ENCODE results near the gene MAGI3. TPM values are rescaled to one million over a fixed set of nuclear protein-coding genes. Genes with fewer than 3 reads are reported as not detected.

Gene MAGI3
- total and polyA plus RNA-seq, 2 donors (not counting 1 experiment from before 2014, with no cell fraction given): 5.1 to 9.2 TPM

DNA sequence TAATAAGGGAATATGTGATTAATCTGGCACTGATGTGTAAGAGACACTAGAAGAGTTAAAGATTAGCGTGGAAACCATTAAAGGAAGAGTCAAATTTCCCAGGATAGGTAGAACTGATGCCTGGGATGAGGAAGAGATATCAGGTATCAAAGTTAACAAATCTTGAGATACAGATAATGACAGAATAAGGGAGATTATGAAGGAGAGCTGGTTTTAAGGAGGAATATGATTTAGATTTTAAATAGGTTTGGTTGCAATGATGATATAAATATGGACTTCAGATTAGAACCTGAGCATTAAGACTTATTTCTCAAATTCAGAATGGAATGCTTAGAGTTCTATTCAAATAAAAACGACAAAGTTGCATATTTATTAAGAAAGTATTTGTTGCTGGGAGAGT, 26.2 kb downstream of the MAGI3 start:
- no peak overlapping the region for H3K4me2 ChIP-seq (ENCODE audit: extremely low read depth, insufficient read depth, low read length)
- no peaks in the 10 kb centered on the region for H3K36me3 ChIP-seq (ENCODE audit: control insufficient read depth, insufficient read depth, low read length)
- no peaks in the 10 kb centered on the region for H4K20me1 ChIP-seq (ENCODE audit: control insufficient read depth, extremely low read depth, insufficient read depth, low read length)
- H3K27ac ChIP-seq (ENCODE audit: insufficient read depth, low read length): no peak overlapping the region
- H3K79me2 ChIP-seq (ENCODE audit: control insufficient read depth, insufficient read depth, low read length): no peaks in the 10 kb centered on the region
- H3K4me1 ChIP-seq (ENCODE audit: control insufficient read depth, extremely low read depth, insufficient read depth, low read length): no peaks in the 10 kb centered on the region
- H3K4me3 ChIP-seq (replicated peaks in 1 of 4; ENCODE audit: control extremely low read depth in 1 of 4, insufficient read depth in 1 of 4, low read depth in 3 of 4, low read length in 4 of 4): no peak overlapping the region
- H3K27me3 ChIP-seq (ENCODE audit: control insufficient read depth, insufficient read depth, low read length): no peaks in the 10 kb centered on the region
- H3K9ac ChIP-seq (ENCODE audit: insufficient read depth, low read length): no peak overlapping the region
- no peak overlapping the region for H2AFZ ChIP-seq (ENCODE audit: low read length)
- TF ChIP-seq, protein P1, sequence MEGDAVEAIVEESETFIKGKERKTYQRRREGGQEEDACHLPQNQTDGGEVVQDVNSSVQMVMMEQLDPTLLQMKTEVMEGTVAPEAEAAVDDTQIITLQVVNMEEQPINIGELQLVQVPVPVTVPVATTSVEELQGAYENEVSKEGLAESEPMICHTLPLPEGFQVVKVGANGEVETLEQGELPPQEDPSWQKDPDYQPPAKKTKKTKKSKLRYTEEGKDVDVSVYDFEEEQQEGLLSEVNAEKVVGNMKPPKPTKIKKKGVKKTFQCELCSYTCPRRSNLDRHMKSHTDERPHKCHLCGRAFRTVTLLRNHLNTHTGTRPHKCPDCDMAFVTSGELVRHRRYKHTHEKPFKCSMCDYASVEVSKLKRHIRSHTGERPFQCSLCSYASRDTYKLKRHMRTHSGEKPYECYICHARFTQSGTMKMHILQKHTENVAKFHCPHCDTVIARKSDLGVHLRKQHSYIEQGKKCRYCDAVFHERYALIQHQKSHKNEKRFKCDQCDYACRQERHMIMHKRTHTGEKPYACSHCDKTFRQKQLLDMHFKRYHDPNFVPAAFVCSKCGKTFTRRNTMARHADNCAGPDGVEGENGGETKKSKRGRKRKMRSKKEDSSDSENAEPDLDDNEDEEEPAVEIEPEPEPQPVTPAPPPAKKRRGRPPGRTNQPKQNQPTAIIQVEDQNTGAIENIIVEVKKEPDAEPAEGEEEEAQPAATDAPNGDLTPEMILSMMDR (conservative IDR thresholded peaks at IDR 0.05 in 1 of 2, IDR thresholded peaks at IDR 0.05 in 1 of 2; ENCODE audit: low read depth in 1 of 2, low read length in 2 of 2): no peak
- no peak for TF ChIP-seq EZH2 (IDR thresholded peaks at IDR 0.05; ENCODE audit: low read length, missing control alignments)
- H3K9me3 ChIP-seq (ENCODE audit: control insufficient read depth, insufficient read depth, low read depth, low read length): no peaks in the 10 kb centered on the region
- DNase-seq (ENCODE audit: low read depth in 2 of 2): no peak

DNA sequence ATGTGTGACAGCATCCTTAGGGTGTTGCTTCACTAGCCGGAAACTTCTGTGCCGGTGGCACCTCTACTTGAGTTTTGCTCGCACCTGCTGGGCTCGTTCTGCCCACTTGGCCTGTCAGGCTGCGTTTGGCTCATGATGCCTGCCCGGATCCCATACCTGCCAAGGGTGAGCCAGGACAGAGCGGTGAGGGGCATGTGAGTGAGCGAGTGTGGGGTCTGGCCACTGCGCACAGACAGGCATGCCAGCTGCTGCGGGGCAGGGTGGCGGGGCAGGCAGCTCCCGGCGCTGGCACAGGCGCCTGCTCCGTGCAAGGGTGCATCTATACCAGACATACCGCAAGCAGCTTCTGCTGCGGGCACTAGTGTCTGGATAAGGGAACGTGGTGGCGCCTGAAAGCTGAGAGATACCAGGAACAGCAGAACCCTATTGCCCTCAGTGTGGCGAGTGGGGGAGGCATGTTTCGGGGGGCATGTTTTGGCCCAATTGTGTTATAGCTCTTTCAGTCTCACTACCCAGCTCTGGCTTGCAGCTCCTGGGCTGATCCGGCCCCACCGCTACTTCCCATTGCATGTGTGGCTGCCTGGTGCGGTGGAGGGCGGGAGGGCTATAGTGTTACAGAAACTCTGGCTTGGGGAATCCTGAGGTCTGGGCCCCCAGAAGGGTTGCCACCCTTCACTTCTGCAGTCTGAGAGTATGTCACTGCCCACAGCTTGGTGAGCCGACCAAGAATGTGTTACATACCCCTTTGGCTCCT, 32.2 kb downstream of the MAGI3 start:
- Histone ChIP-seq H3K27ac (ENCODE audit: insufficient read depth, low read length) (no peak overlapping the region), H3K4me3 (replicated peaks in 1 of 4; ENCODE audit: control extremely low read depth in 1 of 4, insufficient read depth in 1 of 4, low read depth in 3 of 4, low read length in 4 of 4) (no peak overlapping the region), H2AFZ (ENCODE audit: low read length) (no peak overlapping the region), H4K20me1 (ENCODE audit: control insufficient read depth, extremely low read depth, insufficient read depth, low read length) (no peaks in the 10 kb centered on the region), H3K79me2 (ENCODE audit: control insufficient read depth, insufficient read depth, low read length) (no peaks in the 10 kb centered on the region), H3K9ac (ENCODE audit: insufficient read depth, low read length) (no peak overlapping the region), H3K4me2 (ENCODE audit: extremely low read depth, insufficient read depth, low read length) (no peak overlapping the region), H3K27me3 (ENCODE audit: control insufficient read depth, insufficient read depth, low read length) (no peaks in the 10 kb centered on the region), H3K4me1 (ENCODE audit: control insufficient read depth, extremely low read depth, insufficient read depth, low read length) (no peaks in the 10 kb centered on the region), H3K36me3 (ENCODE audit: control insufficient read depth, insufficient read depth, low read length) (no peaks in the 10 kb centered on the region), H3K9me3 (ENCODE audit: control insufficient read depth, insufficient read depth, low read depth, low read length) (no peaks in the 10 kb centered on the region)
- DNase-seq (ENCODE audit: low read depth in 2 of 2): no peak
- TF ChIP-seq, protein P1 (conservative IDR thresholded peaks at IDR 0.05 in 1 of 2, IDR thresholded peaks at IDR 0.05 in 1 of 2; ENCODE audit: low read depth in 1 of 2, low read length in 2 of 2): no peak
- no peak for TF ChIP-seq EZH2 (IDR thresholded peaks at IDR 0.05; ENCODE audit: low read length, missing control alignments)

DNA sequence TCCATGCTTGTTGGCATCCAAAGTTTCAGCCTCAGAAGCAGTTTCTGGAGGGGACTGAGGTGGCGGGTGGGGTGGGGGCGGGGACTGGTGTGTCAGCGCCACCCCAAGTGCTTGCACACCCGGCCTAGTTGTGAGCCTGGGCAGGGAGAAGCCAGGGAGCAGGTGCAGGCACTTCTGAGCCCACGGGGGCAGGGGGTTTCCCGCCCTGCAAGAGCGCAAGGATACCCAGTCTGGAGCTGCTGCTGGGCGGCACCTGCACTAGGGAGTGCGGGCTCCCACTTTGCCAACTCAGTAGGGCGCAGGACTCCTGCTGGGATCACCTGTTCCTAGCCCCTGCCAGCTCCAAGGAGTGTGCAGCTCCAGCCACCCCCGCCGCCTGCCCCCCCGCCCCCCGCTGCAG, 33.5 kb downstream of the MAGI3 start:
- no peaks in the 10 kb centered on the region for H3K27me3 ChIP-seq (ENCODE audit: control insufficient read depth, insufficient read depth, low read length)
- TF ChIP-seq, protein P1 (conservative IDR thresholded peaks at IDR 0.05 in 1 of 2, IDR thresholded peaks at IDR 0.05 in 1 of 2; ENCODE audit: low read depth in 1 of 2, low read length in 2 of 2): no peak
- H3K27ac ChIP-seq (ENCODE audit: insufficient read depth, low read length): no peak overlapping the region
- no peaks in the 10 kb centered on the region for H4K20me1 ChIP-seq (ENCODE audit: control insufficient read depth, extremely low read depth, insufficient read depth, low read length)
- no peaks in the 10 kb centered on the region for H3K36me3 ChIP-seq (ENCODE audit: control insufficient read depth, insufficient read depth, low read length)
- H3K9ac ChIP-seq (ENCODE audit: insufficient read depth, low read length): no peak overlapping the region
- no peak for DNase-seq (ENCODE audit: low read depth in 2 of 2)
- no peak overlapping the region for H3K4me2 ChIP-seq (ENCODE audit: extremely low read depth, insufficient read depth, low read length)
- no peak overlapping the region for H3K4me3 ChIP-seq (replicated peaks in 1 of 4; ENCODE audit: control extremely low read depth in 1 of 4, insufficient read depth in 1 of 4, low read depth in 3 of 4, low read length in 4 of 4)
- H2AFZ ChIP-seq (ENCODE audit: low read length): no peak overlapping the region
- no peaks in the 10 kb centered on the region for H3K4me1 ChIP-seq (ENCODE audit: control insufficient read depth, extremely low read depth, insufficient read depth, low read length)
- no peaks in the 10 kb centered on the region for H3K9me3 ChIP-seq (ENCODE audit: control insufficient read depth, insufficient read depth, low read depth, low read length)
- H3K79me2 ChIP-seq (ENCODE audit: control insufficient read depth, insufficient read depth, low read length): no peaks in the 10 kb centered on the region
